ENCODE data around the gene PRRT1.

- TF ChIP-seq CTCF (IDR thresholded peaks at IDR 0.05; ENCODE audit: insufficient read depth, low read length, poor library complexity, severe bottlenecking): no peak
- TF ChIP-seq EZH2phosphoT487 (conservative IDR thresholded peaks at IDR 0.05; ENCODE audit: low read length): no peak
These were observed 47.1 kb upstream of the PRRT1 start for GRCh38 chr6:32198866-32199265.

All from SU-DHL-6 (cell line).